ENCODE data around the gene MAPK10.
"Not testable (repeated sequence)": the region's sequence is repeated elsewhere in the genome, so short reads cannot be mapped to it uniquely, and the experiment has no call there.

DNA sequence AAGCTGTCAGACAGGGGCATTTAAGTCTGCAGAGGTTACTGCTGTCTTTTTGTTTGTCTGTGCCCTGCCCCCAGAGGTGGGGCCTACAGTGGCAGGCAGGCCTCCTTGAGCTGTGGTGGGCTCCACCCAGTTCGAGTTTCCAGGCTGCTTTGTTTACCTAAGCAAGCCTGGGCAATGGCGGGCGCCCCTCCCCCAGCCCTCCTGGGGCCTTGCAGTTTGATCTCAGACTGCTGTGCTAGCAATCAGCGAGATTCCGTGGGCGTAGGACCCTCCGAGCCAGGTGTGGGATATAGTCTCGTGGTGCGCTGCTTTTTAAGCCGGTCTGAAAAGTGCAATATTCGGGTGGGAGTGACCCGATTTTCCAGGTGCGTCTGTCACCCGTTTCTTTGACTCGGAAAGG lies 284.1 kb downstream of the MAPK10 start:
- not testable (repeated sequence) for TF ChIP-seq CTCF (IDR thresholded peaks at IDR 0.05); ZFX (IDR thresholded peaks at IDR 0.05; ENCODE audit: borderline replicate concordance)

Data from 22Rv1 (cell line).